Left cardiac atrium (tissue), 4 donors: Measurements from ENCODE around the gene ARHGAP15. TPM values are rescaled to one million over a fixed set of nuclear protein-coding genes. Genes with fewer than 3 reads are reported as not detected.

Experiments
- ATAC-seq, 2 donors: fragments of 200-7000 bp; cut with Tn5 transposase; one replicate each; pipeline ENCODE4 v1.9.1; 2020; ENCODE audit warnings: mild to moderate bottlenecking in 2 of 2, moderate library complexity in 2 of 2
- DNase-seq: peaks from one replicate; pipeline ENCODE4 v3.0.0-alpha.2; 2020
- intact Hi-C, 2 donors: fragments of 100-400 bp; cut with DNase I; formaldehyde crosslinking; loops; one replicate each; pipeline versions ENCODE4 v1.14.1 to v1.15.1; 2022 to 2023
- total RNA-seq, 2 donors: library from RNA; stranded (reverse); fragmentation: NEBNext Ultra II Directional; extraction: Animal tissue kit (Norgen Biotek cat#: 25700); gene quantifications; one replicate each; pipeline ENCODE4 v1.2.1, GENCODE V29; 2021
- donor health status: DM: no; HTN: yes; CAD: no.
- donor health status: DM: no; HTN: yes; CAD: no; lungs with severe emphysema.
- donor health status: DM: yes; HTN: yes; CAD: no.
- donor health status: Dilated cardiomyopathy.

Gene ARHGAP15
- total RNA-seq, 2 donors from 2014 or later: 7.2 to 8.7 TPM

DNA sequence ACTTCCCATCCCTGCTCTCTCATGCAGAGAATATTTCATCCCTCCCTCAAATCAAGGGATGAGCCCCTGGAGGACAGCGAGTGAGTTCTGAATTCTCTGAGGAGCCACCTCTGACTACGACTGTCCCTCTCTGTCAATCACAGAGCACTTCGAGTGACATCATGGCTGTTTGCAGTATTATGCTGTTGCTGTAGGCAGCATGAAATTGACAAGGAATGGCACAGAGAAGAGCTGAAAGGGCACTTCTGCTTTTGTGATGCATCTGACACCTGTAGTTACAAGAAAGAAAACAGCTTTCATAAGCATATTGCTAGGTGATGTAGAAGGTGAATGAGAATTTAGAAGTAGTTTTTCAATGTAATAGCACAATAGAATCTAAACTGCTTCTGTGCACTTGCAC is 166.9 kb downstream of the ARHGAP15 start:
- ATAC-seq: no peak
- intact Hi-C loops: no loop called here
- no peak for DNase-seq

DNA sequence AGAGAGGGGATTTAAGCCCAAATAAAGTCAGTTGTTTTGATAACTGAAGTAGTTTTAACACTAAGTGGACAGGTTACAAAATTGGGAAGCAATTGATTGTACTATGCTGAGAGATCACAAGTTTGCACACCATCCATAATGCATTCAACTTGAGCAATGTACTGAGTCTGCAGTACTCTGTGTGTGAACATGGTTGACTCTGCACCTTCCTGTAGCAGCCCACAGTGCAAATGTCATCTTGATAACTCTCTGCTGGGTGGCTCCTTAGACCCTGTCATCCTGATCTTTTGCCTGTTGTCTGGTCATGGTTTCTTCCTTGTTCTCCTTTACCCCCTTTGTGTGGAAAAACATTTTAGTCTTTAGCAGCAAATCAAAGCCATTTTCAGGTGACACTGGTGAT is 168.0 kb downstream of the ARHGAP15 start:
- intact Hi-C loops: no loop called here
- ATAC-seq: no peak

GRCh38 chr2:143300536-143300935 is 171.3 kb downstream of the ARHGAP15 start:
- no peak for DNase-seq
- ATAC-seq: no peak
- intact Hi-C loops: no loop called here

More for the DNA sequence above, 168.0 kb downstream of the ARHGAP15 start:
- no peak for DNase-seq

GRCh38 chr2:143311426-143311825 is 182.2 kb downstream of the ARHGAP15 start:
- DNase-seq (no peak), ATAC-seq (no peak)
- intact Hi-C loops: no loop called here

GRCh38 chr2:143312441-143312840 is 183.2 kb downstream of the ARHGAP15 start:
- intact Hi-C loops: no loop called here
- ATAC-seq (no peak), DNase-seq (no peak)

- intact Hi-C loops: no loop called here
- DNase-seq (no peak), ATAC-seq (no peak)
Observed at GRCh38 chr2:143313861-143314260, 184.6 kb downstream of the ARHGAP15 start.

GRCh38 chr2:143321994-143322393 is 192.8 kb downstream of the ARHGAP15 start:
- DNase-seq (no peak), ATAC-seq (no peak)
- intact Hi-C loops: no loop called here

DNA sequence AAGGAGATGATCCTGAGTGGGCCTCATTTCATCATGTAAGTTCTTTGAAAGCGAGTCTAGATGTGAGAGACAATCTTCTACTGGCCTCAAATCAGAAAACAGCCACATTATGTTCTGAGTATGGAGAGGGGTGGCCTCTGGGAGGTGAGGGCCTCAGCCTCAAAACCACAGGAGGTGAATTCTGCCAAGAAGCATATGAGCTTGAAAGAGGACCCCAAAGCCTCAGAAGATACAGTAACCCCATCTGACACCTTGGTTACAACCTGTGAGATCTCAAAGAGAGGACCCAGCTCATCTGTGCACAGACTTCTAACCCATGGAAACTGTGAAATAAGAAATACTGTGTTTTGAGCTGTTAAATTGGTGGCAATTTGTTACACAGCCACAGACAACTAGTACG is 200.1 kb downstream of the ARHGAP15 start:
- DNase-seq (no peak), ATAC-seq (no peak)
- intact Hi-C loops: no loop called here

GRCh38 chr2:143333168-143333791 is 204.1 kb downstream of the ARHGAP15 start:
- DNase-seq (no peak), ATAC-seq (no peak)
- intact Hi-C loops: no loop called here

- ATAC-seq (no peak), DNase-seq (no peak)
- intact Hi-C loops: no loop called here
Observed at GRCh38 chr2:143333847-143334246, 204.6 kb downstream of the ARHGAP15 start.

- intact Hi-C loops: no loop called here
- DNase-seq: no peak
Observed at GRCh38 chr2:143334837-143335236, 205.6 kb downstream of the ARHGAP15 start.

GRCh38 chr2:143336719-143337210 is 207.5 kb downstream of the ARHGAP15 start:
- DNase-seq (no peak), ATAC-seq (no peak)
- intact Hi-C loops: no loop called here

More at GRCh38 chr2:143334837-143335236, 205.6 kb downstream of the ARHGAP15 start:
- ATAC-seq: no peak

GRCh38 chr2:143341478-143341877 is 212.3 kb downstream of the ARHGAP15 start:
- ATAC-seq: no peak
- no peak for DNase-seq
- intact Hi-C loops: no loop called here

- intact Hi-C loops: no loop called here
- ATAC-seq: no peak
Observed at GRCh38 chr2:143344780-143345179, 215.6 kb downstream of the ARHGAP15 start.

DNA sequence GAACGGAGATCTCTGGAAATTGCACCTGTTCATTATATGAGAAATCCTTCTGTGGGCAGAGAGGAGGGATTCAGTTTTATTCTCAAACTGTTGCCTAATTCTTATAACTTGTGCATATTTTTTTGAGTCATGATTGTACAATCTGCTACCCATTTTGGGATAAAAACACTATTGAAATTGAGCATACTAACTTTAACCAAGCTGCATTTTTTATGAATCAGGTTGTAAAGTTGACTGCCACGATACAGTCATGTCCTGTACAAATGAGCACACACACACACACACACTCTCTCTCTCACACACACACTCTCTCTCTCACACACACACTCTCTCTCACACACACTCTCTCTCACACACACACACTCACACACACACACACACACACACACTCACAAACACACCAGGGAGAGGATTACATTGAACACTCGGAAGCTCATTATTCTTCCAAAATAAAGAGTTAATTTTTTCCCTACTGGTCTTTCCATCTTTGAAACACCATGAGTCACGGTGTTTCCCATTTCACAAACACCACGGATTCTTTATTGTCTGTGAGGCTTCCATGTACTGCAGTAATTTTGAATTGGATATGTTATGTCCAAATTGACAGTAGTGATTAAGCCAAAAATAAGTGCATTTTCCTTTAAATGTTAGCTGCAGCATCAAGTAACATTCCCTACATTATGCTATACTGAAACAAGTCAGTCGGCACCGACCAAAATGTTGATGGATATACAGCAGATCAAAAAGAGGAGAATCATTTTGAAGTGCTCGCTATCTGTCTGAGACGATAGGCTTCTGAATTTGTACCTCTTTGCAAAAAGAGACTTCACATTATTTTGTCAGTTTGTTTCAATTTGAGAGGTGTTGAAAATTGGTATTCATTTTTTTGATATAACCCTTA is 216.9 kb downstream of the ARHGAP15 start:
- no peak for ATAC-seq
- no peak for DNase-seq

More at GRCh38 chr2:143344780-143345179, 215.6 kb downstream of the ARHGAP15 start:
- no peak for DNase-seq

DNA sequence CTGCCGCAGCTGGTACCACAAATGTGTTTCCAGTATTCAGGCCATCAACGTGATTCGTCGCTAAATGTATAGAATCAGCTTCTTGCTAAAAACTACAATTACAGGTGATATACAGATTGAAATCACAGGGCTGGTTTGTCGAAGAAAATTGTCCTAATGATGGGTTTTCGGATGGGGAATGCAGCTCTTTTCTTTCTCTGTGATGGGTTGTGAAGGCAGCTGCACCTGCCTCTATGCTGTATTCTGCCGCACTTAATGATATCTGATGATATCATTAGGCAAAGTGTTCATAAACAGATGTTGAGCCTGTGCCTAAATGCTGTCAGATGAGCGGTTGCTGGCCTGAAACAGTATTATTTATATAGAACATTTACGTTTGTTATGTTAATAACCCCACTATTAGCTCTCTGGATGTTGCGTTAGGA is 218.1 kb downstream of the ARHGAP15 start:
- no peak for ATAC-seq
- DNase-seq: no peak
- intact Hi-C loops: no loop called here

More for the DNA sequence above, 216.9 kb downstream of the ARHGAP15 start:
- intact Hi-C loops: no loop called here

DNA sequence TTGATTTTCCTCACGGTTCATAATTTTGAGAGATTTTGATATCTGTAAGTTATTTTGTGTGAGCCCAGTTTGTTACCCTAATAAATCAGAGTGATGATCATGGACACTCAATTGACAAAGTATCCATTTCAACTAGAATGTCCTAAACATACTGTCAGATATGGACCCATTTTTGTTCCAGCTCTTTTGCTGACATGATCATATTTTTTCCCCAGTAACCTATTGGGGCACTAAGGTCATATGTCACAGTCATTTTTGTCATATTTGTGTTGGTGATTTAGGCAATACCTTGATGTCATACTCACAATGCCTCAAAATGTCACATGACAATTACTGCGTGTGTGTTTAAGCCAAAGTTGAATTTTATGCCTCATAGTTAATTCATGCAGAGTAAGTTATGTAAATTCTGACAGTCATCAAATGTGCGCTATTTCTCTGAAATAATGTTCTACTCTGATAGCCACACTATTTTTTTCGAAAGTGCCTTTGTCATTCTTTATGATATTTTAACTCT is 218.7 kb downstream of the ARHGAP15 start:
- intact Hi-C loops: no loop called here
- DNase-seq (no peak), ATAC-seq (no peak)

DNA sequence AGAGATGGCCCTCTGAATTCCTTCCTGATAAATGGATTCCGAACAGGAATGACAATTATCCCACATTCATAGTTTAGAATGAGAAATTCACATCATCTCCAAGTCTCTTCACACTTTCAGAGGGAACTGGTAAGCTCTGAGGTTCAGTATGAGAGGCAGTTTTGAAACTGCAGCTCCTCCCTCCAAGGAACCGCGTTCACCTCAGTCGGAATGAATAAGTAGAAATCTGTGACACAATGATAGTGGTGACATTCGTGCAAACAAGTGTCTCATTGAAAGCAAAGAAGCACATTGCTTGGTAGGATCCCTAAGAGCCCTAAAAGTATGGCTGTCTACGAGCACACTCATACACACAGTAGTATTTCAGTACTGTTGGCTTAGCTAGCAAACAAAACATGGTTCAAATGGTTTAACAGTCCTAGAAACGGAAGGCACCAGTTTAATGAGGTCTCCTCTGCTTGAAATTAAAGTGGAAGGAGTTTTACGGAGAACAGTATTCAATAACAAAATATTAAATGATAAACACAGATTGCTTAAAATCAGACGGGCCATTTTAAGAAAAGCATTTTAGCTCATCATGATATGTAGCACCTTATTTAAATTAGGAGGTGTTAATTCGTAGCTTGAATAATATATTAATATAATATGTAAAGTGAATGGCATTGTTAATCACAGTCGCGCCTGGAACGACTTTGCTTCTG is 225.0 kb downstream of the ARHGAP15 start:
- intact Hi-C loops: no loop called here
- ATAC-seq (no peak), DNase-seq (no peak)

DNA sequence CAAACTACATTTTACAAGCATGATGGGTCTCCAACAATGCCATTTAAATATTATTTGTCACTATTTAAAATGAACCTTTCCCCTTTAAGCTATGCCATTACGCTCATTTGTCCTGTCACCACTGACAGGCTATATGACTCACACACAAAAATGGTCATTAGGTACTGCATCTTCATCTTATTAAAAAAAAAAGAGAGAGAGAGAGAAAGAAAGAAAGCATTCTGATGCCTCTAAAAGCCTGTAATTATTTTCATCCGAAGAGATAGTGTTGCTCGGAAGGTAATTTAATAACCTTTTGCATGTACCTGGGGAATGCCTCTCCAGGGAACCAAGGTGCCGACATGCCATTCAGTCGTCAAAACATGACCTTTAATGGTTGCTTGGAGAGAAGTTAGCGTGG is 226.7 kb downstream of the ARHGAP15 start:
- ATAC-seq: no peak
- intact Hi-C loops: no loop called here
- DNase-seq: no peak

DNA sequence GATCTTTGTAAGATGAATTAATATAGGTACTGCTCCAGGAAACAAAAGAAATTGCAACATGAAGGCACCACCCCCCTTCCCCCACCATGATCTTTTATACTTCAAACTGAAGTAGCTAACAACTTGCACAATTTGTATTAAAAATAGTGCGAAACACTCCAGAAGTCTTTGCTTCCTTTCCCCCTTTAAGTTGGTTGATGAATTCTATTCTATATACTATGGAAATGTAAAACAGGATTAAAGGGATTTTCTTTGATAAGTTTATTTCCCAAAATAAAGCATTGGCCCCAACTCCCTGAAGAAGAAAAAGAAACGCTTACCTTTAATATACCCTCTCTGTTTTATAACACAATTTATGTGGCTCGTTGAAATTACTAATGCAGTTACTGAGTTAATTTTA is 227.1 kb downstream of the ARHGAP15 start:
- no peak for ATAC-seq
- intact Hi-C loops: no loop called here

More for the DNA sequence above, 227.1 kb downstream of the ARHGAP15 start:
- DNase-seq: no peak
